ENCODE data around the gene PABPN1L.
"Not testable (repeated sequence)": the region's sequence is repeated elsewhere in the genome, so short reads cannot be mapped to it uniquely, and the experiment has no call there.

PABPN1L gene

DNA sequence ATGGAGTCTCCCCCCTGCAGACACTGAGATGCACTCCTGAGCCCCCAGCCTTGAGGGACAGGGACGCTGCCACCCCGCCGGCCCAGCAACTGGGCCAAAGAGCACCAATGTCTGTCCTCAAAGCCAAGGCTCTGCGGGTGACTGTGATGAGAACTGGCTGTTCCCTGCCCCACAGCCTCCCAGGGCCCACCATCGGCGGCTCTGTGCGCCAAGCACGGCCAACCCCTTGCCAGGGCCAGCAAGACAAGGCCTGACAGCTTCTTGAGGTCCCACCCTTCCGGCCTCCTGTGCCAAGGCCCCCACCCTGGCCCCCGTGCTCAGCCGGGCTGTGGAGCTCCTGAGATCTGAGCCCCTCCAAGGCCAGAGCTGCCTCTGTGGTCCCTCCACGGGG lies 34.2 kb upstream of the PABPN1L start:
- DNase-seq, result no peak

DNA sequence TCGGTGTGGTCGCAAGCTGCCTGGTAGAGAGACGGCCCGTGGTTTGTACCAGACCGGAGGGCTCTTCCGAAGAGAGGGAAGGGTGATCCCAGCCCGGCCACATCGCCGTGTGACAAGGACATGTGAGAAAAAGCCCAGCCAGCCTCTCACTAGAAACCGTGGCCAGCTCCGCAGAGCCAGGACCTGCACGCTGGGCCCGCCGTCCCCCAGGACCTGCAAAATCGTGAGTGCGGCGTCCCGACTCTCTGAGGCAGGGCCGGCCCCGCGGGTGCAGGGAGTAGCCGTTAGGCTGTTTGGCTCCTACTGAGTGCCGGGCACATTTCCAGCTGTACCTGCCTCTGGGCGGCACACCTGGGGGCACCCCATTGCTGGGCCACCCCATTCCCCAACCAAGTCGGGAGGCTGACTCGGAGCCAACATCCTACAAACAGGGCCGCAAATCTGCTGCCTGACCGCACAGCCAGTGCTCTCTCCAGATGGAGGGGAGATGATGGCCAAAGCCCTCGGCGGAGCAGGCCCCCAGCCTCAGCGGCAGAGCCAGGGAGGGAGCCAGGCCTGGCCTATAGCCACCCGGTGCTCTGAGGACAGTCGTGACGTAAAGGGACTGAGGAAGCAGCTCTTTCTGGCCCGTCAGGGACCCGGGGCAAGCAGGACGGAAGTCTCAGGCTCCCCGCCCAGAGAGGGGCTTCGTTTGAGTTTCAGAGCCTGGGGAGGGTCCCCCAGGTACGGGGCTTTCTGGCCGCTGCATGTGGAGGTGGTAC lies 33.6 kb upstream of the PABPN1L start:
- no peak for DNase-seq

DNA sequence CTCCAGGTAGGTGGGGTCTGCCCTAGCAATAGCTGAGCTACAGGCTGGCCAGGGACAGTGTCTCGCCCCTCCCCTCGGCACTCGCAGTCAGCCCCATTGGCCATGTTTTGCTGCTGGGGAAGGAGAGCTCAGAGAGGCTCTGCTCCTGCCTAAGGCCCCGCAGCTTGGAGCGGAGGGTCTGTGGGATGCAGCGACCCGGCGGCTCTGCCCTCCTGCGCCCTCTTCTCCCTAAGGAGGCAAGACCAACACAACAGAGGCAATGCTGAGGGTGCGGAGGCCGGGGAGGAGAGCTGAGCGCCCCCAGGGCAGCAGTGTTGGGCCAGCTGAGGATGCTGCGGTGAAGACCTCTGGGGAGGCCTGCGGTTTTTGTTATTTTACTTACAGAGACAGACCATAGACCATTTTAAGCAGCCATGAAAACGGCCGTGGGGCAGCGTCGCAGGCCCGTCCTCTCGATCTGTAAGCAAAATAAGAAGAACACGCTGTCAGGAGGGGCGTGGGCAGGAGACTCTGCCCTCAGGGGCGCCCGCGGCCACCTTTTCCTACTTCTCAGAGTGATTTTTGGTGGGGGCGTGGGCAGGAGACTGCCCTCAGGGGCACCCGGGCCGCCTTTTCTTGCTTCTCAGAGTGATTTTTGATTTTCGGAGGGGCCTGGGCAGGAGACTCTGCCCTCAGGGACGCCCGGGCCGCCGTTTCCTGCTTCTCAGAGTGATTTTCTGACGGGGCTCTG lies 31.4 kb upstream of the PABPN1L start:
- DNase-seq, result no peak

- DNase-seq, result no peak
Measured at GRCh38 chr16:88896238-88897070, 30.0 kb upstream of the PABPN1L start.

DNA sequence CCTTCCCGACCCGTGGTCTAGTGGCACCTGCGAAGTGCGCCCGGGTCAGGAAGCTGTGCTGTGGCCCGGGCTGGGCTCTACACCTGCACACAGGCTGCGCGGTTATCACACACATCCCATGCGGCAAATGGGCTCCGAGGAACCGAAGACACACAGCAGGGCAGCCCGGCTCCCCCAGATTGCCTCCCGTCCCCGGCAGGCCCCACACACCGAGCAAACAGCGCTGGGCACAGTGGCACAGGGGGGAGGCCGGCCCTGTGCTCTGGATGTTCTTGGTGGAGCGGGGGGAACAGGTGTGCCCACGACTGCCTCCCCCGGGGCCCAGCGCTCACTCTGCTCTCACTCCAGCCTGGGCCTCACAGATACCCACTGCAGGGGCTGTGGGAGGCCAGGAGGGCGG lies 28.9 kb upstream of the PABPN1L start:
- no peak for DNase-seq

DNA sequence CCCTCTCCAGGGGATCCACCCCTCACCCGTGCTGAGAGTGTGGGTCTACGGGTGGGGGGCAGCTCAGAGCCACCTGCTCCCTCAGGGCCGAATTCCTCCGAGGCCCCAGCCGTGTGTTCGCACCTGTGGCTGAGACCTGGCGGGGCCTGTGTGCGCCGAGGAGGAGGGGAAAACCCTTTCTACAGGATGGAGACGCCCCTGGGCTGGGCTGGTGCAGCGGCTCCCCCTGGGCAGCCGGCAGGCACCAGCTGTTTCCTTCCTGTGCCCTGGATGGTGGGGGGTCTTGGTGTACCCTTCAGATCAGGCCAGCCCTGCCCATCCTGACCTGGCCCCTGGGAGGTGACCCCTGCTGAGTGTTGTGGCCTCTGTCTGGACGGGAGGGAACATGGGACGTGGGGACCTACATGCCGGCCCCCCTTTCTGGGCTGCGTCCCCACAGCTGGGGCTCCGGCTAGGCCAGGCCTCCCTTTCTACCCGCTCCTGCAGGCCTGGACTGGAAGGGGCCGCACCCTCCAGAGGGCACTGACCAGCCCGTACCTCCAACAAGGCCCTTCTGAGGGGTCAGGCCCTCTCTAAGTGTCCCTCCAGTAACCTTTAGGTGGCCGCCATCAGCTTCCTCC lies 28.3 kb upstream of the PABPN1L start:
- no peak for DNase-seq

GRCh38 chr16:88894266-88894665 lies 27.8 kb upstream of the PABPN1L start:
- not testable (repeated sequence) for DNase-seq

DNA sequence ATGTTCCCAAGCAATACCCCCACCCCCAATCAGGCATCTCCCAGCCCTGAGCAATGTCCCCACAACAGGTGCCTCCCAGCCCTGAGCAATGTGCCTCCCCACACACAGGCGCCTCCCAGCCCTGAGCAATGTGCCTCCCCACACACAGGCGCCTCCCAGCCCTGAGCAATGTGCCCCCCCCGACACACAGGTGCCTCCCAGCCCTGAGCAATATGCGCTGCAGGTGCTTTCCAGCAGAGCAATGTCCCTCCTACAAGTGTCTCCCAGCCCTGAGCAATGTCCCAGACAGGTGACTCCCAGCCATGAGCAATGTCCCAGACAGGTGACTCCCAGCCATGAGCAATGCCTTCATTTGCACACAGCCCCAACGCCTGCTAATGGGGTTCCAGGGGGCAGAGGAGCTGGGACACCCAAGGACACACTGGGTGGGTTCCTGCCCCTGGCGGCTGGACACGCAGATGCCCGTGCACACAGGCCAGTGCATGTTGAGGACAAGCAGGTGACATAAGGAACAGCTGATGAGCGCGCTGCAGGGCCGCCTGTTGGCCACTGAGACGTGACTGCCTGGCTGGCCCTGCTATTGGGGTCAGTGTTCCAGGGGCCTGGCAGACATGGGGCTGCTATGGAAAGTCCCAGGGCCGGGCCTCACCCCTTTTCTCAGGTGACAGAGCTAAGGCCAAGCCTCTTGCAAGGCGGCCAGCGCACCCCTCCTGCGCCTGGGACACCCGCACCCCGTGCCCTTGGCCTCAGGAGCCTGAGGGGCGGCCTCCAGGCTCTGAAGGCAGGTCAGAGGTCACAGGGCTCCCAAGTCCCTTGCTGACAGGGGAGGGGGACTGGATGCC lies 26.9 kb upstream of the PABPN1L start:
- no peak for DNase-seq

DNA sequence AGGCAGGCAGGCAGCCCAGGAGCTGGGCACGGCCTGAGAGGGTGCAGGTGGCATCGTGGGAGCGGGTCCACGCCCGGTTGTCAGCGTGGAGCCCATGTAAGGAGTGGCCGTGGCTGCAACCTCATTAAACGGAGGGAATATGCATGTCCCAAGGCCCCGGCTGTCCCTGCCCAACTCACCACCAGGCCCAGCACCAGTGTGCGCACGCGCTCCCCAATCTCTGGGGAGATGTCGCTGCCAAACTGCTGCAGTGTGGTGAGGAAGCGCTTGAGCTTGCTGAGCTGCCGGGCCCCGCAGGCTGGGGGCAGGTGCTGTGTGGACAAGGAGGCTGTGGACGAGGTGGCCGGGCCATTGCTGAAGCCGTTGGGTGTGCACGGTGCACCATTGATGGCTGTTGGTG lies 25.6 kb upstream of the PABPN1L start:
- DNase-seq, result no peak

- DNase-seq, result no peak
Measured at GRCh38 chr16:88891083-88891482, 24.6 kb upstream of the PABPN1L start.

GRCh38 chr16:88889702-88890352 lies 23.4 kb upstream of the PABPN1L start:
- DNase-seq, result not testable (repeated sequence)

DNA sequence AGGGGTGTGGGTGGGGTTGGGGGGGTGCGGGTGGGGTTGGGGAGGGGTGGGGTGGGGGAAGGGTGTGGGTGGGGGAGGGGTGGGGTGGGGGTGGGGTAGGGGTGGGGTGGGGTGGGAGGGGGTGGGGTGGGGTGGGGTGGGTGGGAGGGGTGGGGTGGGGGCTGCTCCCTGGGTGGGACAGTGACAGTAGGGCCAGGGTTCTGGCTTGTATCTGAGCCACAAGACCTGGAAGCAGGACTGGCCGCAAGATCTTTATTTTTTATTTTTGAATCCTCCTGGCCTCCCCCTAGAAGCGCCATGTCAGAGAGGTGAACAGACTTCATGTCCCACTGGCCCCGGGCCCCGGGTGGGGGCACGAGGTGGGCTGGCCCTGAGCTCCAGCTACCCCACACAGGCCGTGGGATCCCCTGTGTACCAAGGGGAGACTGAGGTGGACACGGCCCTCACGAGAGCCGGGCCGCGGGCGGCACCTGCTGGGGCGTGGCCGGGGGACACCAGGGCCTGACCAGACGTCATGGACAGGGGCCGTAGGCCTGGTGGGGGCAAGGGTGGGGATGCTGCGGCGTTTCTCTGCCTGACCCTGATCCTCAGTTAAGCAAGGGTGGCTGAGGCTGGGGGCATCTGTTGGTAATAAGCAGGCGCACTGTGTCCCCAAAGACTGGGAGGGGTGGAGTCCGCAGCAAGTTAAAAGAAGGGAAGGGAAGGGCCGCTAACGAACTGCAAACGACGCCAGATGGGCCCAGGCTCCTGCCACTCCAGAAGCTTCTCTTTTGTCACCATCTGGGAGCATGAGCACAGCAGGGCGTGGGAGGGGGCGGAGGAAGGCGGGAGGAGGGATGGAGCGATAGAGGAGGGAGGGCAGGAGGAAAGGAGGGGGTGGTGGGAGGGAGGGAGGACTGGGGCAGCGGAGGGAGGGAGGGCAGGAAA lies 22.3 kb upstream of the PABPN1L start:
- no peak for DNase-seq

- DNase-seq, result no peak
Measured at GRCh38 chr16:88888057-88888456, 21.6 kb upstream of the PABPN1L start.

DNA sequence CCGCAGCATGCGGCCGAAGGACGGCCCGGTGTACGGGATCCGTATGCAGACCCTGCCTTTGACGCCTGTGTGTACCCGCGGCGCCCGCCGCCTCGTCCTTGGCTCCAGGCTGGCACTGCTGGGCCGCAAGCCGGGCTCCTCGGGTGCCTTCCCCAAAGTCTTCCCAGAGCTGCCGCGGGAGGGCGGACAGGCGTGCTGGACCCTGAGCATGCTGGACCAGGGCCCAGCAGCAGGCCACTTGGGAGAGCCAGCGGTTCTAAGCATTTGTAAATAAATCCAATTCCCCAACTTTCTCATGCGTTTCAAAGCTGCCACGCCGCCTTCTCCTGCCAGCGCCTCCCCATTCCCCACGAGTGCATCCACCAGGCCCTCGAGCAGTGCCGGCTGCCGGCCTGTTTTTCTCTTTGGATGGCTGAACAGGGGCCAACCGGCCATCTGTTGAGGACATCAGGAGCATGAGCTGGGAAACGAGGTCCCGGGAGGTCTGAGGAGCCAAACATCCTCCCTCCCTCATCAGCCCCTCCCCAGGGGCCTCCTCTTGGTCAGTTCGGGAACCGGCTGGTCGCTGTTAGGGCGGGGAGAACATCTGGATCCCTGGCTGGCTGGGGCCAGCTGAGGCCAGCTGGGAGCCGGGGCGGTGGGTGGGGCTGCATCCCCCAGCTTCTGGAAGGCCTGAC lies 20.5 kb upstream of the PABPN1L start:
- DNase-seq, result no peak

DNA sequence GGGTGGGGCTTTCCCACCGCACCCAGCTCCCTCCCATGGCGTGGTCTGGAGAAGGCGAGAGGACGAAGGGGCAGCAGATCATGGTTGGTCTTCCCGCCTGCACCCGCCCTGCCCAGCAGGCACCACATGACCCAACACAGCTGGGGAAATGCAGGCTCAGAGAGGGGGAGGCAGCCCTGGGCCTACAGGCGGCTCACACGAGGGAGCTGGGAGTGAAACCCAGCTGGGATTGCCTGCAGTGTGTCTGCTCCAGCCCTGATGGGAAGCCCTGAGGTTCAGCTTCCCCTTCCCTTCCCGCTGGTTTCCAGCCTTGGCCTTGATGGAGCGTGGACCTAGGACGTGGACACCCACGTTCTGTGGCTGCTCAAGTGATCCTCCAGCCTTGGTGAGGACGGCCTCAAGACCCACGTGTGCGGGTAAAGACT lies 20.0 kb upstream of the PABPN1L start:
- DNase-seq, result no peak

DNA sequence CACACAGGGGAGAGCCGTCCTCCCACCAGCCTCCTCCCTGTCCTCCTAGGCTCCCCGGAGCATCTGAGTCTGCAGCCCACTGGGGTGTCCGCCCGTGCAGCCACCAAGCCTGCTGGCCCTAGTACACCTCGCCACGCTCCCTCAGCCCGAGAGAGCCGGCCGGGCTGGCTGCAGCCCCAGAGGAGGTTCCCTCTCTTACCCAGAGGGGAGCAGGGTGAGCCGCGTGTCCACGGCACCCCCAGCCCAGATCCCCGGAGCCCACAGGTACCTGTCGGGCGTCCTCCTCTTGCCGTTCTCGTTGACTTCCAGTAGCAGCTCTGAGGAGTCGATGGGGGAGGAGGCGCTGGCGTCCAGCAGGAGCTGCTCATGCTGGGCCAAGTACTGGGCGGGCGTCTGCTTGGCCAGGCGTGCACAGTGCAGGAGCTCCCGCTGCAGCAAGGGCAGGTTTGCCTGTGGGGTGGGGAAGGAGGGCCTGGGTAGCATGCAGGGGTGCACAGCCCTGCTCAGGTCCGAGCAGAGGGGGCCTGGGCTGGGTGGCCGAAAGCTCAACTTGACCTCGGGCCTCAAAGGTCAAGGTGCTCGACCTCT lies 19.3 kb upstream of the PABPN1L start:
- no peak for DNase-seq

DNA sequence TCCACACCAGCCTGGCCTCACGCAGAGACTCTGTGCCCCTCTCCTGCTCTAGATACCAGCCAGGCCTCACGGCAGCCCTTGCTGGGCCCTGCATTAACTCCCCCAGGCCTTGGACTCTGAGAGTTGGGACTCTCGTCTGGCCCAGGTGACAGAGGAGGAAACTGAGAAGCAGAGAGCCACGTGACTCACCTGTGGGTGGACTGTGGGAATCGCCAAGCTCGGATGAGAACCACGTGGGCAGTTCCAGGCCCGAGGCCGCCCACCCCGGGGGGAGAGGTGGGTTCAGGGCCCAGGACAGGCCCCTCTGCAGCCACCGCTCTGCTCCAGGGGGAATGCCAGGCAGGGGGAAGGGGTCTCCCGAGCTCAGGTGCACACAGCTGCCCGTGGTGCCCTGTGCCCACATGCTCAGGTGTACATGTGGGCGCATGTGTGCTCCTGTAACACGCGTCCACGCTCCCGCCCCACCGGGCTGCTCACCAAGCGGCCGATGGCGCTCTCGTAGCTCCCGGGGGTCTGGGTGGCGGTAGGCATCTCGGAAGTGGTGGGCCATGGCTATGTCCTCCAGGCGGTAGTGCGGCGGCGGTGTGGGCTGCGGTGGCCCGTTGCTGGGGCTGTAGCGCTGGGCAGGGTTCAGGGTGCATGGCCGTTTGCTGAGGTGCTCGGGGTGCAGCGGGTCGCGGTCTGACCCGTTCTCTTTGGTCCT lies 18.3 kb upstream of the PABPN1L start:
- DNase-seq, result no peak

- no peak for DNase-seq
Measured at GRCh38 chr16:88883946-88884345, 17.5 kb upstream of the PABPN1L start.

All from NCI-H2029 treated with DMSO at 0.1 percent for 48 hours (cell line).